HepG2 (cell line): ENCODE measurements around the gene SLC18A2. TPM values are rescaled to one million over a fixed set of nuclear protein-coding genes. Genes with fewer than 3 reads are reported as not detected.

Source experiments
- ATAC-seq: fragments of 200-7000 bp; cut with Tn5 transposase; 3 replicates; pipeline ENCODE4 v1.9.1; 2020; ENCODE audit warnings: mild to moderate bottlenecking, moderate library complexity
- BruUV-seq: library from RNA; stranded (reverse); fragments of 400-500 nt; replicated peaks from 2 replicates; lab custom pipeline; 2021; lab: Mats Ljungman, UMichigan
- CTCF ChIA-PET: fragments of 300-600 bp; formaldehyde crosslinking; extraction: SDS; loops from one replicate; lab custom pipeline; 2021; ENCODE audit warnings: low total read pairs, inconsistent platforms, low intra/inter-chr PET ratio; lab: Yijun Ruan, JAX
- POLR2A ChIA-PET: fragments of 350-600 bp; sonication (Branson Sonifier 250); formaldehyde crosslinking; loops from one replicate; lab custom pipeline; 2020; ENCODE audit warnings: antibody characterized with exemption, inconsistent platforms; lab: Yijun Ruan, JAX
- DNase-seq: peaks from one replicate; pipeline ENCODE4 v3.0.0-alpha.2; 2015; ENCODE audit warnings: low spot score
- FAIRE-seq: peaks from 3 replicates; lab custom pipeline; 2011; peaks lifted over from hg19 to GRCh38; lab: Jason Lieb, UNC
- H2AFZ ChIP-seq: one replicate; pipeline ENCODE4 v1.6.1; 2011; ENCODE audit warnings: low read length, inconsistent platforms
- H3K27ac ChIP-seq: fragments of 300-600 bp; 3 replicates; pipeline ENCODE4 v1.8.0; 2011; ENCODE audit warnings: mixed run types, mild to moderate bottlenecking, mixed read lengths, low read length, inconsistent platforms; ENCODE audit not compliant: insufficient read depth; ENCODE audit errors: extremely low read length
- H3K27me3 ChIP-seq, 2 experiments: fragments of 200-600 bp in 1 of 2; 2 replicates in 1 of 2; 3 replicates in 1 of 2; pipeline versions ENCODE4 v1.6.0 to v1.8.0; 2011; ENCODE audit warnings: low read length in 2 of 2, mild to moderate bottlenecking in 2 of 2, moderate library complexity in 2 of 2, inconsistent platforms in 1 of 2; ENCODE audit not compliant: insufficient read depth in 2 of 2, control insufficient read depth in 1 of 2
- H3K36me3 ChIP-seq, 2 experiments: fragments of 200-600 bp in 1 of 2; replicated peaks in 1 of 2; 2 replicates in 1 of 2; 3 replicates in 1 of 2; pipeline versions ENCODE4 v1.5.1 to v1.8.0; 2011; ENCODE audit warnings: low read length in 2 of 2, inconsistent platforms in 1 of 2; ENCODE audit not compliant: insufficient read depth in 2 of 2, control insufficient read depth in 1 of 2
- H3K4me1 ChIP-seq: 2 replicates; pipeline ENCODE4 v1.5.1; 2012; ENCODE audit warnings: low read length, inconsistent platforms; ENCODE audit not compliant: insufficient read depth
- H3K4me2 ChIP-seq: 2 replicates; pipeline ENCODE4 v1.6.0; 2011; ENCODE audit warnings: low read depth, low read length, inconsistent platforms
- H3K4me3 ChIP-seq, 3 experiments: fragments of 200-600 bp in 1 of 3; sonication (generic), shearing (Covaris generic) in 1 of 3; replicated peaks in 1 of 3; 2 replicates each; pipeline ENCODE4 v1.5.1; 2011 to 2016; ENCODE audit warnings: low read length in 3 of 3, inconsistent platforms in 2 of 3, low read depth in 2 of 3, mild to moderate bottlenecking in 2 of 3, control low read depth in 1 of 3, mixed read lengths in 1 of 3; ENCODE audit not compliant: insufficient read depth in 1 of 3
- H3K79me2 ChIP-seq: one replicate; pipeline ENCODE4 v1.6.1; 2011; ENCODE audit warnings: low read length, inconsistent platforms; ENCODE audit not compliant: insufficient read depth
- H3K9ac ChIP-seq: 2 replicates; pipeline ENCODE4 v1.6.0; 2011; ENCODE audit warnings: mild to moderate bottlenecking, low read depth, low read length, inconsistent platforms; ENCODE audit not compliant: insufficient read depth
- H3K9me3 ChIP-seq: 2 replicates; pipeline ENCODE4 v1.5.1; 2012; ENCODE audit warnings: mild to moderate bottlenecking, low read length
- H4K20me1 ChIP-seq: 2 replicates; pipeline ENCODE4 v1.6.0; 2011; ENCODE audit warnings: inconsistent platforms, mild to moderate bottlenecking, low read length, moderate library complexity; ENCODE audit not compliant: insufficient read depth
- IRX3 ChIP-seq: sonication (generic); formaldehyde crosslinking; IDR thresholded peaks from 2 replicates; pipeline ENCODE4 v1.8.1; 2023; ENCODE audit warnings: mild to moderate bottlenecking, low read depth, missing genetic modification reagents, borderline replicate concordance
- NFE2L1 ChIP-seq: sonication (generic); formaldehyde crosslinking; IDR thresholded peaks from 2 replicates; pipeline ENCODE4 v1.4.0; 2020; ENCODE audit warnings: missing genetic modification reagents, mild to moderate bottlenecking, borderline replicate concordance
- PATZ1 ChIP-seq: sonication (generic); formaldehyde crosslinking; IDR thresholded peaks from 2 replicates; pipeline ENCODE4 v1.4.0; 2020; ENCODE audit warnings: missing genetic modification reagents
- SKI ChIP-seq: fragments of 450-650 bp; IDR thresholded peaks from one replicate; pipeline ENCODE4 v1.6.1; 2018; ENCODE audit warnings: mild to moderate bottlenecking; ENCODE audit not compliant: partially characterized antibody
- WIZ ChIP-seq: sonication (generic); formaldehyde crosslinking; IDR thresholded peaks from 2 replicates; pipeline ENCODE4 v1.5.1; 2020; ENCODE audit warnings: mild to moderate bottlenecking, missing genetic modification reagents
- ZNF24 ChIP-seq: fragments of 450-650 bp; IDR thresholded peaks from 2 replicates; pipeline ENCODE4 v1.6.1; 2017; ENCODE audit warnings: antibody characterized with exemption, mild to moderate bottlenecking
- ZNF260 ChIP-seq: sonication (generic); formaldehyde crosslinking; IDR thresholded peaks from 2 replicates; pipeline ENCODE4 v1.4.0; 2020; ENCODE audit warnings: missing genetic modification reagents, low read depth, mild to moderate bottlenecking, borderline replicate concordance
- ZNF276 ChIP-seq: sonication (generic); formaldehyde crosslinking; IDR thresholded peaks from 2 replicates; pipeline ENCODE4 v1.4.0; 2020; ENCODE audit warnings: mild to moderate bottlenecking, low read depth, missing genetic modification reagents
- ZNF432 ChIP-seq: sonication (generic); formaldehyde crosslinking; IDR thresholded peaks from 2 replicates; pipeline ENCODE4 v1.5.0; 2020; ENCODE audit warnings: missing genetic modification reagents, mild to moderate bottlenecking, borderline replicate concordance
- ZNF564 ChIP-seq: sonication (generic); formaldehyde crosslinking; IDR thresholded peaks from 2 replicates; pipeline ENCODE4 v1.8.1; 2023; ENCODE audit warnings: mild to moderate bottlenecking, missing genetic modification reagents
- WGBS: methylation state at CpG from one replicate; pipeline ENCODE4 v1.1.6; 2017; ENCODE audit warnings: low lambda C conversion rate; 5-methylcytosine and 5-hydroxymethylcytosine counted together
- in situ Hi-C: cut with HindIII; loops from 2 replicates; pipeline ENCODE4 v1.10.0; 2017; ENCODE audit warnings: low pct_unique_long_range_greater_than_20kb; ENCODE audit not compliant: extremely low pct_ligation_motif_present
- intact Hi-C: fragments of 100-400 bp; cut with micrococcal nuclease; formaldehyde crosslinking; loops from one replicate; pipeline ENCODE4 v1.10.0; 2022; ENCODE audit not compliant: unreplicated experiment
- polyA plus RNA-seq, 8 experiments: library from polyadenylated mRNA; depleted of rRNA in 3 of 8; stranded (reverse) in 7 of 8; unstranded in 1 of 8; fragments of >200 nt; fragmentation: Illumina TruSeq in 4 of 8; extraction: Trizol in 4 of 8; gene quantifications; 2 replicates each; pipeline versions ENCODE4 v1.2.1 to v1.2.3, GENCODE V29; 2011 to 2016; ENCODE audit warnings: low read depth in 4 of 8, missing spikeins in 1 of 8, mixed read lengths in 1 of 8; ENCODE audit not compliant: insufficient read depth in 1 of 8
- total RNA-seq, 5 experiments: library from RNA; depleted of rRNA; stranded (reverse); fragments of >200 nt; fragmentation: Illumina TruSeq; extraction: Trizol; gene quantifications; 2 replicates each; pipeline ENCODE4 v1.2.3, GENCODE V29; 2016; ENCODE audit warnings: low read depth in 1 of 5
- TF ChIP-seq, protein P1 (sequence below), 2 experiments: fragments of 450-650 bp in 1 of 2; sonication (generic) in 1 of 2; formaldehyde crosslinking; IDR thresholded peaks; 2 replicates each; pipeline versions ENCODE4 v1.5.0 to v1.8.0; 2020 to 2022; ENCODE audit warnings: mild to moderate bottlenecking in 1 of 2, missing genetic modification reagents in 1 of 2

The SLC18A2 gene
- total and polyA plus RNA-seq, 2 of the 13 experiments (the other 11 are each of a cell fraction or from before 2014, with no cell fraction given) = not detected

GRCh38 chr10:117223693-117224430 lies 17.1 kb upstream of the SLC18A2 start:
- peaks cover 2 to 17% of the 10 kb centered on the region in 2 experiments; a peak in 4 of 5 replicates for H3K27me3 ChIP-seq
- no peaks in the 10 kb centered on the region for H4K20me1 ChIP-seq
- ATAC-seq = no peak
- in situ Hi-C loops (loop anchor here (10.0 kb wide), 1 partner anchor 221 kb away; no protein-coding TSS in a partner anchor), intact Hi-C loops (no loop called here)
- no peak overlapping the region for H3K4me2 ChIP-seq
- DNase-seq = no peak
- no peak overlapping the region for H3K4me3 ChIP-seq
- H3K4me1 ChIP-seq = no peaks in the 10 kb centered on the region; the same call in 1 of the 2 replicates
- no peak overlapping the region for H2AFZ ChIP-seq
- no TSS peak for BruUV-seq
- TF ChIP-seq ZNF432 (no peak), ZNF260 (CRISPR knock-in tag) (no peak)
- TF ChIP-seq, protein P1, sequence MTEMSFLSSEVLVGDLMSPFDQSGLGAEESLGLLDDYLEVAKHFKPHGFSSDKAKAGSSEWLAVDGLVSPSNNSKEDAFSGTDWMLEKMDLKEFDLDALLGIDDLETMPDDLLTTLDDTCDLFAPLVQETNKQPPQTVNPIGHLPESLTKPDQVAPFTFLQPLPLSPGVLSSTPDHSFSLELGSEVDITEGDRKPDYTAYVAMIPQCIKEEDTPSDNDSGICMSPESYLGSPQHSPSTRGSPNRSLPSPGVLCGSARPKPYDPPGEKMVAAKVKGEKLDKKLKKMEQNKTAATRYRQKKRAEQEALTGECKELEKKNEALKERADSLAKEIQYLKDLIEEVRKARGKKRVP (CRISPR knock-in tag; IDR thresholded peaks at IDR 0.05) = no peak
- FAIRE-seq = no peak
- CTCF ChIA-PET = no interaction called here
- no peaks in the 10 kb centered on the region for H3K79me2 ChIP-seq
- H3K36me3 ChIP-seq = no peaks in the 10 kb centered on the region
- H3K9ac ChIP-seq = no peak overlapping the region
- no peak overlapping the region for H3K27ac ChIP-seq
- POLR2A ChIA-PET = no interaction called here
- WGBS = 41% methylated on average over 5 of the region's 7 CpGs
- H3K9me3 ChIP-seq = no peaks in the 10 kb centered on the region

DNA sequence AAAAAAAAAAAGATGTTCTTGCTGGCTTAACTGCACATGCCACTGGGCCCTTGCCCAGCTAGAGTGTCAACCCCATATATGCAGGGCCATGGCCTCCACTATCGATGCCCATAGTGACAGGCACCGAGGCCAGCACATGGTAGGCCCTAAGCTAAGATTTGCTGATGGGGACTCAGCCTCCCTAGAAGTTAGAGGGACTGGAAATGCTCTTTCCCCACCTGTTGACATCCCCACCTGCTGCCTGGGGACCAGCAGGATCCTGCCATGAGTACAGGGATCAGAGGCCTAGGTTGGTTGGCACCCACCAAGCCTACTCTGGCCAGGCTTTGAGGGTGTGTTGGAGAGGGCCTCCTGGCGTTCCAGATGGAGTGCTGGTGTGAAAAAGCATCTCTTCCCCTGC lies 16.0 kb upstream of the SLC18A2 start:
- Histone ChIP-seq H3K4me2 (no peak overlapping the region), H3K79me2 (no peaks in the 10 kb centered on the region), H3K27ac (no peak overlapping the region), H3K36me3 (no peaks in the 10 kb centered on the region), H2AFZ (no peak overlapping the region), H3K27me3 (peaks cover 2 to 14% of the 10 kb centered on the region in 2 experiments; a peak in 3 of 5 replicates), H4K20me1 (no peaks in the 10 kb centered on the region), H3K4me3 (no peak overlapping the region), H3K9ac (no peak overlapping the region), H3K9me3 (no peaks in the 10 kb centered on the region), H3K4me1 (no peaks in the 10 kb centered on the region; the same call in 1 of the 2 replicates)
- FAIRE-seq (no peak), ATAC-seq (no peak), DNase-seq (no peak)
- 0% methylated on average over 1 of the region's 3 CpGs for WGBS
- in situ Hi-C loops (loop anchor here (5.0 to 10.0 kb wide), 2 partner anchors 92 to 220 kb away; no protein-coding TSS in a partner anchor), intact Hi-C loops (no loop called here)
- CTCF ChIA-PET = no interaction called here
- POLR2A ChIA-PET = no interaction called here
- no peak for TF ChIP-seq ZNF24
- TF ChIP-seq ZNF276 (CRISPR knock-in tag) = no peak
- no peak for TF ChIP-seq WIZ
- TF ChIP-seq IRX3 = no peak
- TF ChIP-seq NFE2L1 (CRISPR knock-in tag) = no peak
- TF ChIP-seq SKI = no peak
- TF ChIP-seq PATZ1 (CRISPR knock-in tag) = no peak
- no peak for TF ChIP-seq ZNF564 (CRISPR knock-in tag)
- BruUV-seq = no TSS peak
